ENCODE measurements around the gene USP48. TPM values are rescaled to one million over a fixed set of nuclear protein-coding genes. Genes with fewer than 3 reads are reported as not detected.

USP48 gene
- total and polyA plus RNA-seq, 2 of the 8 experiments (the other 6 are each of a cell fraction or from before 2014, with no cell fraction given): 12.8 to 83.5 TPM

- Histone ChIP-seq H4K20me1 (replicated peaks in 1 of 2; ENCODE audit: control insufficient read depth in 1 of 2, insufficient read depth in 2 of 2, low read length in 2 of 2) (peaks cover 0 to 2% of the 10 kb centered on the region in 2 experiments), H3K4me3 (ENCODE audit: extremely low read depth in 1 of 4, insufficient read depth in 2 of 4, low read depth in 3 of 4, low read length in 4 of 4) (no peak overlapping the region), H3K36me3 (ENCODE audit: control insufficient read depth in 2 of 4, insufficient read depth in 4 of 4, low read length in 3 of 4) (peaks cover 0 to 1% (median 0%) of the 10 kb centered on the region in 4 experiments; a peak in 1 of 8 replicates), H3K27me3 (replicated peaks in 1 of 4; ENCODE audit: control insufficient read depth in 3 of 4, extremely low read depth in 1 of 4, insufficient read depth in 3 of 4, low read length in 3 of 4) (peaks cover 0 to 17% (median 12%) of the 10 kb centered on the region in 4 experiments; a peak in 5 of 7 replicates), H3K27ac (ENCODE audit: low read depth, low read length) (no peak overlapping the region), H2BK120ac (replicated peaks; ENCODE audit: low read depth, low read length) (no peak overlapping the region), H2BK5ac (ENCODE audit: low read depth, low read length) (no peak overlapping the region; the same call in 1 of the 2 replicates), H4K91ac (replicated peaks; ENCODE audit: insufficient read length, low read length) (no peak overlapping the region), H2BK15ac (ENCODE audit: low read length) (no peak overlapping the region), H4K5ac (ENCODE audit: insufficient read length, low read depth, low read length) (no peak overlapping the region), H3K4me2 (ENCODE audit: insufficient read depth in 1 of 2, low read depth in 2 of 2, low read length in 2 of 2) (no peak overlapping the region), H4K8ac (ENCODE audit: extremely low read depth, insufficient read depth, low read length) (peak overlapping the region; percentile 7; the same call in 1 of the 2 replicates), H3K79me2 (ENCODE audit: control insufficient read depth in 1 of 2, insufficient read depth in 2 of 2, low read length in 2 of 2) (no peaks in the 10 kb centered on the region), H3K4ac (replicated peaks; ENCODE audit: insufficient read length, low read depth, low read length) (no peak overlapping the region), H2AFZ (ENCODE audit: low read length) (no peak overlapping the region), H3K4me1 (replicated peaks in 1 of 4; ENCODE audit: control insufficient read depth in 3 of 4, insufficient read depth in 4 of 4, low read length in 3 of 4) (peaks cover 0 to 21% (median 7%) of the 10 kb centered on the region in 4 experiments; a peak in 6 of 7 replicates), H3K79me1 (ENCODE audit: low read depth, low read length) (no peaks in the 10 kb centered on the region), H2BK20ac (ENCODE audit: low read length) (no peak overlapping the region), H3K9ac (replicated peaks in 1 of 4; ENCODE audit: extremely low read depth in 1 of 4, low read depth in 3 of 4, low read length in 3 of 4) (no peak overlapping the region), H2AK5ac (ENCODE audit: low read depth, low read length) (no peak overlapping the region), H3K18ac (ENCODE audit: extremely low read depth, low read length) (no peak overlapping the region), H3K56ac (replicated peaks; ENCODE audit: insufficient read length, low read depth, low read length) (no peak overlapping the region), H3K14ac (ENCODE audit: insufficient read length) (no peak overlapping the region), H3K9me3 (ENCODE audit: insufficient read depth in 2 of 2, low read depth in 1 of 2, low read length in 1 of 2) (no peaks in the 10 kb centered on the region), H3K23ac (ENCODE audit: insufficient read length) (no peak overlapping the region), H3K23me2 (ENCODE audit: low read depth, low read length) (peaks cover 13% of the 10 kb centered on the region), H2BK12ac (ENCODE audit: low read depth, low read length) (no peak overlapping the region)
- TF ChIP-seq CBX8 (IDR thresholded peaks at IDR 0.05; ENCODE audit: borderline replicate concordance, low read depth, low read length): no peak
- TF ChIP-seq POLR2A (IDR thresholded peaks at IDR 0.05; ENCODE audit: control extremely low read depth in 1 of 2, low read depth in 2 of 2, low read length in 2 of 2): peak in 1 of 2 experiments; percentile 16; a peak in 1 of 3 replicates
- DNase-seq (ENCODE audit: low read depth in 1 of 2, low spot score in 2 of 2) (peak in 1 of 2 experiments; percentile 45), FAIRE-seq (no peak)
- 80% methylated on average over 9 of the region's 9 CpGs; no CpG with 5 or more reads in 1 of the 2 experiments for WGBS, 2 experiments (ENCODE audit: extremely low coverage in 1 of 2, insufficient coverage in 1 of 2, insufficient read length in 1 of 2, insufficient replicate concordance in 2 of 2, low coverage in 1 of 2, low lambda C conversion rate in 2 of 2, missing lambda C conversion rate in 1 of 2)
- CTCF ChIA-PET (ENCODE audit: partially characterized antibody): interaction anchor here (0.9 to 1.3 kb wide), 3 partner anchors 9 to 109 kb away, joined by 3 to 6 read pairs (median 3); no protein-coding TSS in a partner anchor
- POLR2A ChIA-PET (ENCODE audit: partially characterized antibody): interaction anchor here (0.9 to 2.0 kb wide), 3 partner anchors 18 to 221 kb away, joined by 3 to 6 read pairs (median 3); no protein-coding TSS in a partner anchor
These were observed 109.6 kb downstream of the USP48 start for GRCh38 chr1:21673277-21673780.
